ENCODE measurements around the gene SERPINE3. TPM values are rescaled to one million over a fixed set of nuclear protein-coding genes. Genes with fewer than 3 reads are reported as not detected.
A peak's percentile ranks its signal among the peaks of the same experiment; 100 is the strongest.

The SERPINE3 gene
- total and polyA plus RNA-seq, 2 experiments from 2014 or later: 0.17 to 0.31 TPM

GRCh38 chr13:51394724-51395123, 55.2 kb downstream of the SERPINE3 start (continued):
- TF ChIP-seq ZNF462 (CRISPR knock-in tag; IDR thresholded peaks at IDR 0.05) (no peak), STAT1 (IDR thresholded peaks at IDR 0.05; ENCODE audit: unreplicated experiment) (no peak)

- ATAC-seq: no peak
- Mint-ChIP-seq H3K27me3 (ENCODE audit: insufficient read depth, low read depth, poor library complexity) (no peaks in the 10 kb centered on the region), H3K9me3 (no peaks in the 10 kb centered on the region), H3K4me3 (no peak overlapping the region), H3K27ac (peak overlapping the region; percentile 86), H3K36me3 (ENCODE audit: low read depth) (peaks cover 7% of the 10 kb centered on the region; the same call in 1 of the 3 replicates), H3K4me1 (peaks cover 38% of the 10 kb centered on the region)
- Histone ChIP-seq H3K27me3 (ENCODE audit: insufficient read depth) (no peaks in the 10 kb centered on the region), H3K4me1 (ENCODE audit: insufficient read depth) (peaks cover 18% of the 10 kb centered on the region), H3K4me2 (no peak overlapping the region), H3K4me3 (no peak overlapping the region), H3K36me3 (ENCODE audit: insufficient read depth) (no peaks in the 10 kb centered on the region), H3K79me2 (replicated peaks; ENCODE audit: insufficient read depth) (peaks cover 89% of the 10 kb centered on the region), H2AFZ (no peak overlapping the region), H3K27ac (ENCODE audit: low read depth) (peak overlapping the region; percentile 20), H3F3A (replicated peaks; ENCODE audit: low read depth) (no peaks in the 10 kb centered on the region), H3K9me2 (ENCODE audit: insufficient read depth) (no peaks in the 10 kb centered on the region), H4K20me1 (replicated peaks; ENCODE audit: insufficient read depth) (peaks cover 8% of the 10 kb centered on the region)
- DNase-seq (ENCODE audit: low spot score): no peak
- no peak for TF ChIP-seq JUNB (IDR thresholded peaks at IDR 0.05; ENCODE audit: unreplicated experiment)
- no peak for TF ChIP-seq ZNF114 (CRISPR knock-in tag; IDR thresholded peaks at IDR 0.05)
- no peak for TF ChIP-seq REST (IDR thresholded peaks at IDR 0.05; ENCODE audit: unreplicated experiment)
- no peak for TF ChIP-seq CTCF (conservative IDR thresholded peaks at IDR 0.05; ENCODE audit: low read depth in 2 of 2)
- no peak for TF ChIP-seq EZH2phosphoT487 (IDR thresholded peaks at IDR 0.05; ENCODE audit: unreplicated experiment)
- TF ChIP-seq CREB1 (CRISPR knock-in tag; IDR thresholded peaks at IDR 0.05; ENCODE audit: low read depth): no peak
Observed at GRCh38 chr13:51396352-51396751, 56.9 kb downstream of the SERPINE3 start.
